ENCODE measurements around the gene HLA-DQA1. TPM values are rescaled to one million over a fixed set of nuclear protein-coding genes. Genes with fewer than 3 reads are reported as not detected.
"Not testable (repeated sequence)": the region's sequence is repeated elsewhere in the genome, so short reads cannot be mapped to it uniquely, and the experiment has no call there.

Gene HLA-DQA1
- total RNA-seq, 3 donors from 2014 or later (not counting 1 experiment from before 2014, with no cell fraction given) = 7.0 to 46.7 (median 39.9) TPM

DNA sequence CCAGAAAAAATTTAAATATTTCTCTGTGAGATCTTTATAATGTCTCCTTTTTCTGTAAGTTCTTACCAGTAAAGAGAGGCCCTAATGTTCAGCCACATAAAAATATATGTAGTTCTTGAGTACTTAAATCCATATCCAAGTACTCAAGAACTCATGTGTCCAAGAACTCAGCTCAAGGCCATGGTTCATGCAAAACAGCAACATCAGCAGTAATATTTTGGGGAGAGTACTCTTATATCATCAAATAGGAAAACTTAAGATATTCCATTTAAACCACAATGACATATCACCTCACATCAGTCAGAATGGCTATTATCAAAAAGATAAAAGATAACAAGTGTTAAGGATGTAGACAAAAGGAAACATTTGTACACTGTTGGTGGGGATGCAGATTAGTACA lies 32.7 kb downstream of the HLA-DQA1 start:
- peaks cover 23 to 31% of the 10 kb centered on the region in 2 donors for H3K4me1 Mint-ChIP-seq
- Histone ChIP-seq H3K27me3 (ENCODE audit: control insufficient read depth, insufficient read depth, low read length) (no peaks in the 10 kb centered on the region), H3K27ac (ENCODE audit: low read length) (no peak overlapping the region), H3K36me3 (ENCODE audit: control insufficient read depth, insufficient read depth, low read length) (no peaks in the 10 kb centered on the region), H3K9me3 (ENCODE audit: control insufficient read depth, insufficient read depth, low read length) (no peaks in the 10 kb centered on the region), H3K4me3 (ENCODE audit: low read length) (no peak overlapping the region), H3K4me1 (ENCODE audit: control insufficient read depth, insufficient read depth, low read length) (peaks cover 14% of the 10 kb centered on the region)
- peaks cover 7% of the 10 kb centered on the region for H3K36me3 Mint-ChIP-seq
- H3K27ac Mint-ChIP-seq = no peak overlapping the region
- intact Hi-C loops (cut with micrococcal nuclease) = no loop called here
- ATAC-seq (no peak), DNase-seq (no peak)
- H3K9me3 Mint-ChIP-seq = peaks cover 0 to 4% of the 10 kb centered on the region in 2 donors
- TF ChIP-seq, protein P1, sequence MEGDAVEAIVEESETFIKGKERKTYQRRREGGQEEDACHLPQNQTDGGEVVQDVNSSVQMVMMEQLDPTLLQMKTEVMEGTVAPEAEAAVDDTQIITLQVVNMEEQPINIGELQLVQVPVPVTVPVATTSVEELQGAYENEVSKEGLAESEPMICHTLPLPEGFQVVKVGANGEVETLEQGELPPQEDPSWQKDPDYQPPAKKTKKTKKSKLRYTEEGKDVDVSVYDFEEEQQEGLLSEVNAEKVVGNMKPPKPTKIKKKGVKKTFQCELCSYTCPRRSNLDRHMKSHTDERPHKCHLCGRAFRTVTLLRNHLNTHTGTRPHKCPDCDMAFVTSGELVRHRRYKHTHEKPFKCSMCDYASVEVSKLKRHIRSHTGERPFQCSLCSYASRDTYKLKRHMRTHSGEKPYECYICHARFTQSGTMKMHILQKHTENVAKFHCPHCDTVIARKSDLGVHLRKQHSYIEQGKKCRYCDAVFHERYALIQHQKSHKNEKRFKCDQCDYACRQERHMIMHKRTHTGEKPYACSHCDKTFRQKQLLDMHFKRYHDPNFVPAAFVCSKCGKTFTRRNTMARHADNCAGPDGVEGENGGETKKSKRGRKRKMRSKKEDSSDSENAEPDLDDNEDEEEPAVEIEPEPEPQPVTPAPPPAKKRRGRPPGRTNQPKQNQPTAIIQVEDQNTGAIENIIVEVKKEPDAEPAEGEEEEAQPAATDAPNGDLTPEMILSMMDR (IDR thresholded peaks at IDR 0.05) = no peak
- peaks cover 14 to 35% of the 10 kb centered on the region in 2 donors for H3K27me3 Mint-ChIP-seq (ENCODE audit: low read depth in 2 of 2)
- H3K4me3 Mint-ChIP-seq = no peak overlapping the region

DNA sequence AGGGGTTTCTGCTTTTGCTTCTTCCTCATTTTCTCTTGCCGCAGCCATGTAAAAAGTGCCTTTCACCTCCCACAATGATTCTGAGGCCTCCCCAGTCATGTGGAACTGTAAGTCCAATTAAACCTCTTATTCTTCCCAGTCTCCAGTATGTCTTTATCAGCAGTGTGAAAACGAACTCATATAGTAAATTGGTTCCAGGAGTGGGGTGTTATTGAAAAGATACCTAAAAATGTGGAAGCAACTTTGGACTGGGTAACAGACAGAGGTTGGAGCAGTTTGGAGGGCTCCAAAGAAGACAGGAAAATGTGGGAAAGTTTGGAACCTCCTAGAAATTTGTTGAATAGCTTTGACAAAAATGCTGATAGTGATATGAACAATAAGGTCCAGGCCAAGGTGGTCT lies 34.7 kb downstream of the HLA-DQA1 start:
- H3K4me1 ChIP-seq (ENCODE audit: control insufficient read depth, insufficient read depth, low read length); H3K36me3 ChIP-seq (ENCODE audit: control insufficient read depth, insufficient read depth, low read length); DNase-seq; H3K36me3 Mint-ChIP-seq; ATAC-seq; H3K9me3 Mint-ChIP-seq; H3K27ac Mint-ChIP-seq; intact Hi-C loops (cut with micrococcal nuclease); H3K4me3 ChIP-seq (ENCODE audit: low read length); H3K27ac ChIP-seq (ENCODE audit: low read length); H3K4me3 Mint-ChIP-seq; H3K27me3 ChIP-seq (ENCODE audit: control insufficient read depth, insufficient read depth, low read length); H3K9me3 ChIP-seq (ENCODE audit: control insufficient read depth, insufficient read depth, low read length): not testable (repeated sequence)
- peaks cover 9 to 23% of the 10 kb centered on the region in 2 donors for H3K27me3 Mint-ChIP-seq (ENCODE audit: low read depth in 2 of 2)
- 91% methylated on average over 1 of the region's 2 CpGs for WGBS (ENCODE audit: insufficient coverage)
- peaks cover 5 to 12% of the 10 kb centered on the region in 2 donors for H3K4me1 Mint-ChIP-seq

DNA sequence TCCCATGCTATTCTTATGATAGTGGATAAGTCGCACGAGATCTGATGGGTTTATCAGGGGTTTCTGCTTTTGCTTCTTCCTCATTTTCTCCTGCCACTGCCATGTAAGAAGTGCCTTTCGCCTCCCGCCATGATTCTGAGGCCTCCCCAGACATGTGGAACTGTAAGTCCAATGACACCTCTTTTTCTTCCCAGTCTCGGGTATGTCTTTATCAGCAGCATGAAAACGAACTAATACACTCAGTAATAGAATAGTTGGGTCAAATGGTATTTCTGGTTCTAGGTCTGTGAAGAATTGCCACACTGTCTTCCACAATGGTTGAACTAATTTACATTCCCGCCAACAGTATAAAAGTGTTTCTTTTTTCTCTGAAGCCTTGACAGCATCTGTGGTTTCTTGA lies 36.9 kb downstream of the HLA-DQA1 start:
- peaks cover 15 to 20% of the 10 kb centered on the region in 2 donors for H3K27me3 Mint-ChIP-seq (ENCODE audit: low read depth in 2 of 2)
- H3K27me3 ChIP-seq (ENCODE audit: control insufficient read depth, insufficient read depth, low read length); H3K9me3 ChIP-seq (ENCODE audit: control insufficient read depth, insufficient read depth, low read length); intact Hi-C loops (cut with micrococcal nuclease); H3K4me3 Mint-ChIP-seq; H3K36me3 Mint-ChIP-seq; H3K4me3 ChIP-seq (ENCODE audit: low read length); H3K36me3 ChIP-seq (ENCODE audit: control insufficient read depth, insufficient read depth, low read length); H3K4me1 Mint-ChIP-seq; H3K9me3 Mint-ChIP-seq; ATAC-seq; DNase-seq; H3K4me1 ChIP-seq (ENCODE audit: control insufficient read depth, insufficient read depth, low read length); H3K27ac ChIP-seq (ENCODE audit: low read length); H3K27ac Mint-ChIP-seq: not testable (repeated sequence)
- WGBS (ENCODE audit: insufficient coverage) = 96% methylated on average over 3 of the region's 7 CpGs

DNA sequence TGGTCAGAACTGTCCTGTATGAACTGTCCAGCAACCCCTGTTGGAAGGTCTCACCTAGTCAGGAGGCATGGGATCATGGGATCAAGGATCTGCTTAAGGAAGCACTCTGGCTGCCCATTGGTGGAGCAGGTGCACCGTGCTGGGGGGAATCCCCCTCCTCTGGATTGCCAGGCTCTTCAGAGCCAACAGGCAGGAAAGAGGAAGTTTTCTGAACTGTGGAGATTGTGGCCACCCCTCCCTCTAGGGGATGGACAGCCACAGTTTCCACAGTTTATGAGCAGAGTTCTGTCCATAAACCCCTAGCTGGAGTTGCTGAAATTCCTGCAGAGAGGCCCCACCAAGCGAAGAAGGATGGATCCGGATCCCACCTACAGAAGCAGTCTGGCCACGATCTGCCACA lies 42.3 kb downstream of the HLA-DQA1 start:
- Mint-ChIP-seq H3K4me1 (peaks cover 7 to 8% of the 10 kb centered on the region in 2 donors), H3K9me3 (no peaks in the 10 kb centered on the region), H3K27me3 (ENCODE audit: low read depth in 2 of 2) (peaks cover 18 to 24% of the 10 kb centered on the region in 2 donors), H3K4me3 (no peak overlapping the region), H3K36me3 (no peaks in the 10 kb centered on the region), H3K27ac (no peak overlapping the region)
- Histone ChIP-seq H3K27ac (ENCODE audit: low read length) (no peak overlapping the region), H3K36me3 (ENCODE audit: control insufficient read depth, insufficient read depth, low read length) (no peaks in the 10 kb centered on the region), H3K4me1 (ENCODE audit: control insufficient read depth, insufficient read depth, low read length) (no peaks in the 10 kb centered on the region), H3K4me3 (ENCODE audit: low read length) (no peak overlapping the region), H3K9me3 (ENCODE audit: control insufficient read depth, insufficient read depth, low read length) (no peaks in the 10 kb centered on the region), H3K27me3 (ENCODE audit: control insufficient read depth, insufficient read depth, low read length) (no peaks in the 10 kb centered on the region)
- no peak for ATAC-seq
- intact Hi-C loops (cut with micrococcal nuclease) = no loop called here
- TF ChIP-seq, protein P1 (IDR thresholded peaks at IDR 0.05) = no peak
- no peak for DNase-seq
- 27% methylated on average over 3 of the region's 4 CpGs for WGBS (ENCODE audit: insufficient coverage)
